Spleen (tissue), 11 donors: Measurements from ENCODE around the gene USP2. TPM values are rescaled to one million over a fixed set of nuclear protein-coding genes. Genes with fewer than 3 reads are reported as not detected.

Experiments used
- DNase-seq: peaks from one replicate; pipeline ENCODE4 v3.0.0-alpha.2; 2020
- H3K27ac ChIP-seq, 8 donors: fragments of 200-600 bp; sonication (generic) in 7 of 8; 1 replicate in 4 of 8; 2 replicates in 4 of 8; pipeline versions ENCODE4 v1.5.0 to v1.8.0; 2016 to 2021; ENCODE audit warnings: inconsistent platforms in 4 of 8, mild to moderate bottlenecking in 4 of 8, moderate library complexity in 1 of 8
- H3K27me3 ChIP-seq, 7 donors: fragments of 200-600 bp; sonication (generic) in 6 of 7; replicated peaks in 1 of 7; 1 replicate in 4 of 7; 2 replicates in 3 of 7; pipeline versions ENCODE4 v1.5.0 to v1.8.0; 2016 to 2021; ENCODE audit warnings: inconsistent platforms in 3 of 7, mild to moderate bottlenecking in 1 of 7
- H3K36me3 ChIP-seq, 6 donors: fragments of 200-600 bp; sonication (generic) in 5 of 6; 1 replicate in 4 of 6; 2 replicates in 2 of 6; pipeline versions ENCODE4 v1.5.0 to v1.8.0; 2016 to 2021; ENCODE audit warnings: inconsistent platforms in 2 of 6
- H3K4me1 ChIP-seq, 6 donors: fragments of 200-600 bp; sonication (generic) in 5 of 6; 1 replicate in 3 of 6; 2 replicates in 3 of 6; pipeline versions ENCODE4 v1.5.0 to v1.8.0; 2016 to 2021; ENCODE audit warnings: inconsistent platforms in 3 of 6
- H3K4me3 ChIP-seq, 8 donors: fragments of 200-600 bp; sonication (generic) in 7 of 8; 1 replicate in 4 of 8; 2 replicates in 4 of 8; pipeline versions ENCODE4 v1.5.0 to v1.8.0; 2016 to 2021; ENCODE audit warnings: inconsistent platforms in 4 of 8, mild to moderate bottlenecking in 4 of 8, moderate library complexity in 2 of 8
- H3K9me3 ChIP-seq, 8 donors: fragments of 200-600 bp; sonication (generic) in 7 of 8; 1 replicate in 4 of 8; 2 replicates in 4 of 8; pipeline versions ENCODE4 v1.5.0 to v1.8.0; 2016 to 2021; ENCODE audit warnings: inconsistent platforms in 4 of 8
- CTCF ChIP-seq, 11 experiments: fragments of 200-600 bp in 7 of 11; fragments of 450-650 bp in 4 of 11; sonication (generic) in 4 of 11; IDR thresholded peaks in 8 of 11; conservative IDR thresholded peaks in 3 of 11; 1 replicate in 7 of 11; 2 replicates in 4 of 11; pipeline versions ENCODE4 v1.4.0 to v1.8.0; 2016 to 2021; ENCODE audit warnings: antibody characterized with exemption in 11 of 11, inconsistent platforms in 4 of 11, mild to moderate bottlenecking in 1 of 11
- POLR2A ChIP-seq, 3 donors: fragments of 450-650 bp; IDR thresholded peaks; one replicate each; pipeline ENCODE4 v1.5.1; 2017; ENCODE audit warnings: antibody characterized with exemption in 3 of 3, mild to moderate bottlenecking in 1 of 3
- POLR2AphosphoS5 ChIP-seq, 3 donors: sonication (generic); formaldehyde crosslinking; IDR thresholded peaks; one replicate each; pipeline ENCODE4 v1.5.1; 2017; ENCODE audit warnings: antibody characterized with exemption in 3 of 3
- WGBS, 5 donors: extraction: QIAGEN DNeasy Blood & Tissue Kit in 3 of 5; methylation state at CpG; one replicate each; pipeline versions ENCODE4 v1.1.5 to v1.1.7; 2013 to 2018; 5-methylcytosine and 5-hydroxymethylcytosine counted together
- intact Hi-C: fragments of 100-400 bp; cut with DNase I; formaldehyde crosslinking; loops from one replicate; pipeline ENCODE4 v1.15.0; 2023; ENCODE audit warnings: low total_unique reads
- polyA plus RNA-seq, 3 donors: library from polyadenylated mRNA; stranded (reverse); fragments of 200-250 nt; gene quantifications; one replicate each; pipeline ENCODE4 v1.2.1, GENCODE V29; 2013
- total RNA-seq, 7 donors: library from RNA; depleted of rRNA in 3 of 7; stranded (reverse); fragments of >200 nt in 3 of 7; fragmentation: NEBNext Ultra II Directional in 4 of 7; extraction: Animal tissue kit (Norgen Biotek cat#: 25700) in 4 of 7; gene quantifications; one replicate each; pipeline versions ENCODE4 v1.1.0 to v1.2.1, GENCODE V29; 2016 to 2021
- donor health status: healthy with polysubstance abuse.
- donor health status: DM: no; HTN: no; CAD: no; lungs with moderate emphysema.
- donor health status: DM: no; HTN: no; CAD: no.
- donor health status: Bipolar disorder and iron deficiency.
- donor health status: healthy.
- donor health status: DM: no; HTN: no; CAD: no.
- donor health status: DM: yes; HTN: yes; CAD: no.

The USP2 gene
- total and polyA plus RNA-seq, 10 donors: 0.15 to 0.88 (median 0.45) TPM

- TF ChIP-seq POLR2A (IDR thresholded peaks at IDR 0.05): no peak
- TF ChIP-seq POLR2AphosphoS5 (IDR thresholded peaks at IDR 0.05): no peak
- no peak for TF ChIP-seq CTCF (IDR thresholded peaks at IDR 0.05 in 8 of 11, conservative IDR thresholded peaks at IDR 0.05 in 3 of 11)
- Histone ChIP-seq H3K27ac (no peak overlapping the region), H3K9me3 (peaks cover 0 to 6% (median 0%) of the 10 kb centered on the region in 8 donors), H3K27me3 (peaks cover 0 to 66% (median 38%) of the 10 kb centered on the region in 7 donors), H3K36me3 (no peaks in the 10 kb centered on the region), H3K4me1 (peaks cover 6 to 31% (median 20%) of the 10 kb centered on the region in 6 donors), H3K4me3 (no peak overlapping the region)
- DNase-seq: no peak
- intact Hi-C loops: no loop called here
- 85 to 96% (median 89%) methylated on average over 2 of the region's 2 CpGs for WGBS, 5 donors
Observed at GRCh38 chr11:119424775-119425174, 43.3 kb upstream of the USP2 start.

- DNase-seq: no peak
Observed at GRCh38 chr11:119424276-119424675, 42.8 kb upstream of the USP2 start.

GRCh38 chr11:119423509-119424254 is 42.2 kb upstream of the USP2 start:
- H3K27ac ChIP-seq: no peak overlapping the region
- TF ChIP-seq POLR2AphosphoS5 (IDR thresholded peaks at IDR 0.05) (no peak), CTCF (IDR thresholded peaks at IDR 0.05 in 8 of 11, conservative IDR thresholded peaks at IDR 0.05 in 3 of 11) (no peak), POLR2A (IDR thresholded peaks at IDR 0.05) (no peak)
- intact Hi-C loops: no loop called here
- 62 to 73% (median 70%) methylated on average over 14 of the region's 14 CpGs for WGBS, 5 donors
- H3K27me3 ChIP-seq: peaks cover 0 to 64% (median 38%) of the 10 kb centered on the region in 7 donors
- peaks cover 6 to 31% (median 20%) of the 10 kb centered on the region in 6 donors for H3K4me1 ChIP-seq
- H3K9me3 ChIP-seq: no peaks in the 10 kb centered on the region
- H3K4me3 ChIP-seq: peak overlapping the region in 4 of 8 donors; percentile 25 to 62 (median 36)
- DNase-seq: no peak
- no peaks in the 10 kb centered on the region for H3K36me3 ChIP-seq

More at GRCh38 chr11:119424276-119424675, 42.8 kb upstream of the USP2 start:
- intact Hi-C loops: no loop called here
- Histone ChIP-seq H3K27ac (no peak overlapping the region), H3K4me3 (no peak overlapping the region), H3K9me3 (peaks cover 0 to 5% (median 0%) of the 10 kb centered on the region in 8 donors), H3K27me3 (peaks cover 0 to 66% (median 38%) of the 10 kb centered on the region in 7 donors), H3K4me1 (peaks cover 6 to 31% (median 20%) of the 10 kb centered on the region in 6 donors), H3K36me3 (no peaks in the 10 kb centered on the region)
- 76 to 90% (median 80%) methylated on average over 3 of the region's 3 CpGs for WGBS, 5 donors
- no peak for TF ChIP-seq POLR2AphosphoS5 (IDR thresholded peaks at IDR 0.05)
- no peak for TF ChIP-seq CTCF (IDR thresholded peaks at IDR 0.05 in 8 of 11, conservative IDR thresholded peaks at IDR 0.05 in 3 of 11)
- no peak for TF ChIP-seq POLR2A (IDR thresholded peaks at IDR 0.05)

GRCh38 chr11:119422809-119423508 is 41.5 kb upstream of the USP2 start, which contains the start of gene THY1:
Gene THY1, minus strand, starts transcription at chr11:119423172. Its CDS starts 2,267 bp downstream, at chr11:119420905.
- Histone ChIP-seq H3K27me3 (peaks cover 0 to 70% (median 38%) of the 10 kb centered on the region in 7 donors), H3K4me3 (peak within 1 kb of the TSS; percentile 4 to 62 (median 35)), H3K4me1 (peaks cover 6 to 31% (median 20%) of the 10 kb centered on the region in 6 donors), H3K36me3 (no peaks in the 10 kb centered on the region), H3K27ac (peak within 1 kb of the TSS in 4 of 8 donors; percentile 2 to 20 (median 12)), H3K9me3 (no peaks in the 10 kb centered on the region)
- 1 to 7% (median 2%) methylated on average over 21 to 41 of the region's 41 CpGs for WGBS, 5 donors
- intact Hi-C loops: no loop called here
- TF ChIP-seq POLR2AphosphoS5 (IDR thresholded peaks at IDR 0.05): peak in 1 of 3 donors; percentile 25
- TF ChIP-seq CTCF (IDR thresholded peaks at IDR 0.05 in 8 of 11, conservative IDR thresholded peaks at IDR 0.05 in 3 of 11): no peak
- DNase-seq: no peak
